GM19395 (cell line): ENCODE data around the gene CENPP.

Experiments
- ATAC-seq: cut with Tn5 transposase; IDR thresholded peaks from one replicate; pipeline ENCODE4 v1.9.1; 2021; ENCODE audit warnings: mild to moderate bottlenecking, moderate library complexity; ENCODE audit not compliant: unreplicated experiment

The CENPP gene

GRCh38 chr9:92422611-92423338 is 97.0 kb downstream of the CENPP start:
- ATAC-seq, result no peak

GRCh38 chr9:92423612-92424011 is 97.9 kb downstream of the CENPP start:
- ATAC-seq, result no peak

- no peak for ATAC-seq
Observed at GRCh38 chr9:92424340-92424739, 98.6 kb downstream of the CENPP start, which contains the start of gene OMD. Gene OMD, minus strand, starts transcription at chr9:92424471. Its CDS starts 6,913 bp downstream, at chr9:92417558.

GRCh38 chr9:92425474-92425873 is 99.7 kb downstream of the CENPP start:
- ATAC-seq, result no peak

- ATAC-seq, result no peak
Observed at GRCh38 chr9:92426501-92427145, 100.9 kb downstream of the CENPP start.

- no peak for ATAC-seq
Observed at GRCh38 chr9:92429836-92430235, 104.1 kb downstream of the CENPP start.

GRCh38 chr9:92432350-92432749 is 106.6 kb downstream of the CENPP start:
- no peak for ATAC-seq

GRCh38 chr9:92432972-92433548 is 107.3 kb downstream of the CENPP start:
- no peak for ATAC-seq

- ATAC-seq, result no peak
Observed at GRCh38 chr9:92435263-92435662, 109.5 kb downstream of the CENPP start.

GRCh38 chr9:92438900-92439526 is 113.3 kb downstream of the CENPP start:
- ATAC-seq, result no peak

- no peak for ATAC-seq
Observed at GRCh38 chr9:92439921-92440750, 114.4 kb downstream of the CENPP start.

GRCh38 chr9:92440751-92441046 is 114.9 kb downstream of the CENPP start:
- ATAC-seq, result peak; percentile 76

GRCh38 chr9:92444841-92445240 is 119.1 kb downstream of the CENPP start:
- ATAC-seq, result no peak

- ATAC-seq, result no peak
Observed at GRCh38 chr9:92446536-92446935, 120.8 kb downstream of the CENPP start.

GRCh38 chr9:92455217-92455616 is 129.5 kb downstream of the CENPP start:
- ATAC-seq, result no peak

GRCh38 chr9:92457576-92457975 is 131.8 kb downstream of the CENPP start:
- no peak for ATAC-seq

GRCh38 chr9:92463387-92463786 is 137.6 kb downstream of the CENPP start:
- ATAC-seq, result no peak

GRCh38 chr9:92463984-92464383 is 138.2 kb downstream of the CENPP start:
- no peak for ATAC-seq

- no peak for ATAC-seq
Observed at GRCh38 chr9:92467041-92467440, 141.3 kb downstream of the CENPP start.

GRCh38 chr9:92467511-92467910 is 141.8 kb downstream of the CENPP start:
- no peak for ATAC-seq

GRCh38 chr9:92468206-92468605 is 142.5 kb downstream of the CENPP start:
- no peak for ATAC-seq
